Neural progenitor cell (in vitro differentiated cells): ENCODE data around the gene PPP6C.

Experiments
- EZH2 ChIP-seq: fragments of 200-600 bp; sonication (generic); IDR thresholded peaks from 2 replicates; pipeline ENCODE4 v1.6.1; 2017; ENCODE audit warnings: antibody characterized with exemption, mild to moderate bottlenecking, moderate library complexity
- EZH2phosphoT487 ChIP-seq: fragments of 200-600 bp; sonication (generic); IDR thresholded peaks from 2 replicates; pipeline ENCODE4 v1.6.1; 2017; ENCODE audit warnings: antibody characterized with exemption
- TF ChIP-seq, protein P1 (sequence below): fragments of 200-600 bp; sonication (generic); IDR thresholded peaks from 2 replicates; pipeline ENCODE4 v1.5.1; 2017; ENCODE audit warnings: antibody characterized with exemption, mild to moderate bottlenecking

GRCh38 chr9:125146247-125146646 lies 43.4 kb downstream of the PPP6C start:
- TF ChIP-seq, protein P1, sequence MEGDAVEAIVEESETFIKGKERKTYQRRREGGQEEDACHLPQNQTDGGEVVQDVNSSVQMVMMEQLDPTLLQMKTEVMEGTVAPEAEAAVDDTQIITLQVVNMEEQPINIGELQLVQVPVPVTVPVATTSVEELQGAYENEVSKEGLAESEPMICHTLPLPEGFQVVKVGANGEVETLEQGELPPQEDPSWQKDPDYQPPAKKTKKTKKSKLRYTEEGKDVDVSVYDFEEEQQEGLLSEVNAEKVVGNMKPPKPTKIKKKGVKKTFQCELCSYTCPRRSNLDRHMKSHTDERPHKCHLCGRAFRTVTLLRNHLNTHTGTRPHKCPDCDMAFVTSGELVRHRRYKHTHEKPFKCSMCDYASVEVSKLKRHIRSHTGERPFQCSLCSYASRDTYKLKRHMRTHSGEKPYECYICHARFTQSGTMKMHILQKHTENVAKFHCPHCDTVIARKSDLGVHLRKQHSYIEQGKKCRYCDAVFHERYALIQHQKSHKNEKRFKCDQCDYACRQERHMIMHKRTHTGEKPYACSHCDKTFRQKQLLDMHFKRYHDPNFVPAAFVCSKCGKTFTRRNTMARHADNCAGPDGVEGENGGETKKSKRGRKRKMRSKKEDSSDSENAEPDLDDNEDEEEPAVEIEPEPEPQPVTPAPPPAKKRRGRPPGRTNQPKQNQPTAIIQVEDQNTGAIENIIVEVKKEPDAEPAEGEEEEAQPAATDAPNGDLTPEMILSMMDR = no peak
- no peak for TF ChIP-seq EZH2
- TF ChIP-seq EZH2phosphoT487 = no peak
